Activated CD4-positive, alpha-beta memory T cell treated with anti-CD3 and anti-CD28 coated beads for 36 hours (primary cell): ENCODE results near the gene FGF18. TPM values are rescaled to one million over a fixed set of nuclear protein-coding genes. Genes with fewer than 3 reads are reported as not detected.
"Not testable (repeated sequence)": the region's sequence is repeated elsewhere in the genome, so short reads cannot be mapped to it uniquely, and the experiment has no call there.

Experiments used
- CTCF ChIA-PET: fragments of 350-600 bp; sonication (Branson Sonifier 250); formaldehyde crosslinking; loops from one replicate; lab custom pipeline; 2021; ENCODE audit warnings: antibody characterized with exemption, inconsistent platforms; lab: Charles Lee
- POLR2A ChIA-PET: fragments of 350-600 bp; sonication (Branson Sonifier 250); formaldehyde crosslinking; loops from one replicate; lab custom pipeline; 2021; ENCODE audit warnings: antibody characterized with exemption; lab: Charles Lee
- DNase-seq: peaks from one replicate; pipeline ENCODE4 v3.0.0-alpha.2; 2020
- H3K27ac Mint-ChIP-seq: one replicate; pipeline ENCODE4 v1.8.0; 2021; ENCODE audit warnings: mixed read lengths
- H3K27me3 Mint-ChIP-seq: one replicate; pipeline ENCODE4 v1.8.0; 2021; ENCODE audit warnings: mixed read lengths
- H3K36me3 Mint-ChIP-seq: one replicate; pipeline ENCODE4 v1.8.0; 2021; ENCODE audit warnings: mixed read lengths
- H3K4me1 Mint-ChIP-seq: one replicate; pipeline ENCODE4 v1.8.0; 2021; ENCODE audit warnings: low read depth, mixed read lengths
- H3K4me3 Mint-ChIP-seq: one replicate; pipeline ENCODE4 v1.8.0; 2021; ENCODE audit warnings: mild to moderate bottlenecking, mixed read lengths
- H3K9me3 Mint-ChIP-seq: one replicate; pipeline ENCODE4 v1.8.0; 2021; ENCODE audit warnings: mixed read lengths
- intact Hi-C: fragments of 100-400 bp; cut with micrococcal nuclease; formaldehyde crosslinking; loops from one replicate; pipeline ENCODE4 v1.15.1; 2023
- total RNA-seq, 2 experiments: library from RNA; stranded (reverse); gene quantifications; one replicate each; pipeline ENCODE4 v1.2.3, GENCODE V29; 2021

Gene FGF18, protein sequence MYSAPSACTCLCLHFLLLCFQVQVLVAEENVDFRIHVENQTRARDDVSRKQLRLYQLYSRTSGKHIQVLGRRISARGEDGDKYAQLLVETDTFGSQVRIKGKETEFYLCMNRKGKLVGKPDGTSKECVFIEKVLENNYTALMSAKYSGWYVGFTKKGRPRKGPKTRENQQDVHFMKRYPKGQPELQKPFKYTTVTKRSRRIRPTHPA
- total RNA-seq = under 1 TPM in 1 of 2 experiments, not detected in 1; 0.10 TPM

DNA sequence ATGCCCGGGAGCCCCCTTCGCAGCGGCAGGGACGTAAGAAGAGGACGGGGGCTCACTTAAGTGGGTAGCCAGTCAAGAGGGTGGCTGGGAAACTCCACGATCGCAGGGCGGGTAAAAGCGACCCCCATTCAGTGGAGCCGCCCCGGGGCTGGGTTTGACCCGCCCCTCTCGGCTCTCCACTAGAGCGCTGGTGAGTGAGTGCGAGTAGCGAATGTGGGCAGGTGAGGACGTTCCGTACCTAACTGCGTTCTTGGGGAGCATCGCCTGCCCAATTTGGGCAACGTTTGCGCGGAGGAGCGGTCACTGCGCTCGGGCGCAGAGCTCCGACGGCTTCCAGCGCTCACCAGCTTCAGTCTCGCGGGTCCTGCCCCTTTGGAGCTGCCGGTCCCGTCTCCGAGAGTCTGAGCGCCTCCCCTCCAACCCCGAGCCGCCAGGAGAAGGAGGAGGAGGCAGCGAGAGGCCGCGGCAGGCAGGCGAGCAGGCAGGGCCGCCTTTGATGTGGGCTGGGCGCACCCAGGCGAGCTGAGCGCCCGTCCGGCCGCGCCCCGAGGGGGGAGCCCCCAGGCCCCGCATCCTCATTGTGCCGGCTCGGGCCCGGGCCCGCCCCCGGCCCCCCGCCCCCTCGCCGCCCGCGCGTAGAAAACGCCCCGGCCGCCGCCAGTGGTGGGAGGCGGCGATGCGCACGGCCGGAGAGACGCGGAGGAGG lies at the start of gene FGF18:
TSS of gene FGF18 (plus strand) at position 666 of the 706 bp plus-strand sequence. CDS start 553 bp downstream, outside the sequence.
- Mint-ChIP-seq H3K9me3 (no peaks in the 10 kb centered on the region), H3K4me3 (peak within 1 kb of the TSS; percentile 59), H3K27ac (no peak within 1 kb of the TSS), H3K27me3 (peaks cover 14% of the 10 kb centered on the region), H3K4me1 (peaks cover 12% of the 10 kb centered on the region), H3K36me3 (peaks cover under 1% of the 10 kb centered on the region)
- intact Hi-C loops = loop anchor here (1.0 to 10.0 kb wide), 4 partner anchors 28 to 626 kb away; no protein-coding TSS in a partner anchor
- POLR2A ChIA-PET = interaction anchor here (0.7 to 1.0 kb wide), 4 partner anchors 11 to 488 kb away, joined by 3 to 7 read pairs (median 3); partner anchors contain the start of gene NPM1
- DNase-seq = peak; percentile 44
- CTCF ChIA-PET = interaction anchor here (0.7 to 3.7 kb wide), 22 partner anchors 12 to 1278 kb away, joined by 3 to 25 read pairs (median 4); partner anchors contain the start of gene FBXW11

DNA sequence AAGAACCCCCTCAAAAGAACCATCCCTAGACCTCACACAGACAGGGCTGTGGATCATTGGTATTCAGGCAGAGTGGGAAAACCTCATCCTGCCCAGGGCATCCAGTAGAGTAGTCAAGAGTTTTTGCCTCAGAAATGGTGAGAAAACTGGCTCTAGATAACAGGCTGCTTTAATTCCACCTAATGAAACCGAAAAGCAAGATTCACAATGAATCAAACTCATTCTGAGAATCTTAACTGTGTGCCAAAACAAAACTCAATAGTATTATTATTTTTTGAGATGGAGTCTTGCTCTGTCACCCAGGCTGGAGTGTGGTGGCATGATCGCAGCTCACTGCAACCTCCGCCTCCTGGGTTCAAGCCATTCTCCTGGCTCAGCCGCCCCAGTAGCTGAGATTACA lies 49.5 kb upstream of the FGF18 start:
- Mint-ChIP-seq H3K4me3 (no peak overlapping the region), H3K36me3 (no peaks in the 10 kb centered on the region), H3K9me3 (no peaks in the 10 kb centered on the region), H3K4me1 (no peaks in the 10 kb centered on the region), H3K27ac (no peak overlapping the region), H3K27me3 (peaks cover 6% of the 10 kb centered on the region)
- intact Hi-C loops = no loop called here
- DNase-seq = no peak
- ChIA-PET CTCF (interaction anchor here (0.7 kb wide), 1 partner anchor 237 kb away, joined by 3 read pairs; no protein-coding TSS in a partner anchor), POLR2A (no interaction called here)

DNA sequence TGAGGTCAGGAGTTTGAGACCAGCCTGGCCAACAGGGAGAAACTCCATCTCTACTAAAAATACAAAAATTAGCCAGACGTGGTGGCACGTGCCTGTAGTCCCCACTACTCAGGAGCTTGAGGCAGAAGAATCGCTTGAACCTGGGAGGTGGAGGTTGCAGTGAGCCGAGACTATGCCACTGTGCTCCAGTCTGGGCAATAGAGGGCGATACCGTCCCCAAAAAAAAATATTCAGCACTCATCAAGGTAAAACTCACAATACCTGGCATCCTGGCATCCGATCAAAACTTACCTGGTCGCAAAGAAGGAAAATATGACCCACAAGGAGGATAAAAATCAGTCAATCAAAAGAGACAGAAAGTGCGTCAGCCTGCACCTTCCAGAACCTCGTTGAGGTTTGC lies 48.6 kb upstream of the FGF18 start:
- H3K36me3 Mint-ChIP-seq, H3K4me3 Mint-ChIP-seq, H3K27me3 Mint-ChIP-seq, intact Hi-C loops, DNase-seq, H3K27ac Mint-ChIP-seq, H3K4me1 Mint-ChIP-seq, H3K9me3 Mint-ChIP-seq, POLR2A ChIA-PET, CTCF ChIA-PET: not testable (repeated sequence)

DNA sequence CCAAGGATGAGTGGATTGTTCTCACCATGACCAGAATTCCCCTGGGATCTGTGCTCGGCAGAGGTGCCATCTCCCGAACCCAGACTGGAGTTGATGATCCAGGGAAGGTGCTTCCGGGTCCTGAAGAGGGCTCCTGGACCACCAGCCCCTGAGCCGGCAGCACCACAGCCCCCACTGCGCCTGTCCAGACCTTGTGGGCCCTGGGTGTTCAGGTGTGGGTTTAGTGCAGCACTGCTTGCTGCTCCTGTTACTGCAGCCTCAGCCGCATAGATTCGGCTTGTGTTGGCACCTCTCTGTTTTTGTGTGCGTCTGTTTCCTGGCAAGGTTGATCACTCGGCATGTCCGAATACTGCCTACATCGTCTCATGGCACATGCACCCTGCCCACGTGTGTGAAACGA lies 48.1 kb upstream of the FGF18 start:
- no peaks in the 10 kb centered on the region for H3K4me1 Mint-ChIP-seq
- no peaks in the 10 kb centered on the region for H3K9me3 Mint-ChIP-seq
- no peak overlapping the region for H3K4me3 Mint-ChIP-seq
- ChIA-PET POLR2A (no interaction called here), CTCF (no interaction called here)
- no peak for DNase-seq
- intact Hi-C loops = no loop called here
- H3K27ac Mint-ChIP-seq = no peak overlapping the region
- H3K27me3 Mint-ChIP-seq = peaks cover 3% of the 10 kb centered on the region
- no peaks in the 10 kb centered on the region for H3K36me3 Mint-ChIP-seq

DNA sequence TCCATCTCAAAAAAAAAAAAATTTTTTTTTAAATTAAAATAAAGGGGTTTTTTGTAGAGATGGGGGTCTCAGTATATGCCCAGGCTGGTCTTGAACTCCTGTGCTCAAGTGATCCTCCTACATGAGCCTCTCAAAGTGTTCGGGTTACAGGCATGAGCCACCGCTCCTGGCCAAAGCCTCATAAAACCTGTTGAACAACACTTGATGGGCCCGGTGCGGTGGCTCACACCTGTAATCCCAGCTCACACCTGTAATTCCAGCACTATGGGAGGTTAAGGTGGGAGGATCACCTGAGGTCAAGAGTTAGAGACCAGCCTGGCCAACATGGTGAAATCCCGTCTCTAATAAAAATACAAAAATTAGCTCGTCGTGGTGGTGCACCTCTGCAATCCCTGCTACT lies 39.5 kb upstream of the FGF18 start:
- no peak for DNase-seq
- H3K9me3 Mint-ChIP-seq = no peaks in the 10 kb centered on the region
- H3K36me3 Mint-ChIP-seq = no peaks in the 10 kb centered on the region
- no peaks in the 10 kb centered on the region for H3K27me3 Mint-ChIP-seq
- ChIA-PET POLR2A (no interaction called here), CTCF (no interaction called here)
- no peaks in the 10 kb centered on the region for H3K4me1 Mint-ChIP-seq
- H3K4me3 Mint-ChIP-seq = no peak overlapping the region
- intact Hi-C loops = no loop called here
- H3K27ac Mint-ChIP-seq = no peak overlapping the region

DNA sequence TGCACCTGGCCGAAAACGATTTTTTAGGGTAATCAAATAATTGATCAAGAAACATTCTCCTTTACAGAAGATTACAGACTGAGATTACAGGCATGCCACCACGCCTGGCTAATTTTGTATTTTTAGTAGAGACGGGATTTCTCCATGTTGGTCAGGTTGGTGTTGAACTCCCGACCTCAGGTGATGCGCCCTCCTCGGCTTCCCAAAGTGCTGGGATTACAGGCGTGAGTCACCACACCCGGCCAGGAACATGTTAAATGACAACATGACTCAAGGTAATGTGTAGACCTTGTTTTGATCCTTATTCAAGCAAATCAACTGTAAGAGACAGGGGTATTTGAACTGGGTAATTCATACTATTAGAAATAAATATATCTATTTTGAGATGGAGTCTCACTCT lies 35.0 kb upstream of the FGF18 start:
- H3K27ac Mint-ChIP-seq, CTCF ChIA-PET: not testable (repeated sequence)

DNA sequence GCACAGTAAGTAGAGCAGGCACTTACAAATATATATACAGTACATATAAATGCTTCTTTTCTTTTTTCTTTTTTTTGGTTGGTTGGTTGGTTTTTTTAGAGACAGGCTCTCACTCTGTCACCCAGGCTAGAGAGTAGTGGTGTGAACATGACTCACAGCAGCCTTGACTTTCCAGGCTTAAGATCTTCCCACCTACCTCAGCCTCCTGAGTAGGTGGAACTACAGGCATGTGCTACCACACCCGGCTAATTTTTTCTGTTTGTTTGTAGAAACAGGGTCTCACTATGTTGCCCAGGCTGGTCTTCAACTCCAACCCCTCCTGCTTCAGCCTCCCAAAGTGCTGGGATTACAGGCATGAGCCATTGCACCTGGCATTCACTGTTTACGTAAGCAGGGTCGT lies 34.4 kb upstream of the FGF18 start:
- H3K27ac Mint-ChIP-seq, DNase-seq, H3K9me3 Mint-ChIP-seq, POLR2A ChIA-PET, H3K4me3 Mint-ChIP-seq, CTCF ChIA-PET, H3K27me3 Mint-ChIP-seq: not testable (repeated sequence)
- peaks cover 27% of the 10 kb centered on the region for H3K36me3 Mint-ChIP-seq
- intact Hi-C loops = loop anchor here (5.0 kb wide), 7 partner anchors 727 to 1803 kb away; partner anchors contain the start of genes DUSP1, LCP2, SPDL1 and STK10
- H3K4me1 Mint-ChIP-seq = peaks cover 17% of the 10 kb centered on the region

More for the DNA sequence above, 35.0 kb upstream of the FGF18 start:
- H3K27me3 Mint-ChIP-seq, POLR2A ChIA-PET, H3K4me3 Mint-ChIP-seq, intact Hi-C loops, DNase-seq, H3K9me3 Mint-ChIP-seq: not testable (repeated sequence)
- H3K4me1 Mint-ChIP-seq = peaks cover 12% of the 10 kb centered on the region
- H3K36me3 Mint-ChIP-seq = peaks cover 21% of the 10 kb centered on the region

DNA sequence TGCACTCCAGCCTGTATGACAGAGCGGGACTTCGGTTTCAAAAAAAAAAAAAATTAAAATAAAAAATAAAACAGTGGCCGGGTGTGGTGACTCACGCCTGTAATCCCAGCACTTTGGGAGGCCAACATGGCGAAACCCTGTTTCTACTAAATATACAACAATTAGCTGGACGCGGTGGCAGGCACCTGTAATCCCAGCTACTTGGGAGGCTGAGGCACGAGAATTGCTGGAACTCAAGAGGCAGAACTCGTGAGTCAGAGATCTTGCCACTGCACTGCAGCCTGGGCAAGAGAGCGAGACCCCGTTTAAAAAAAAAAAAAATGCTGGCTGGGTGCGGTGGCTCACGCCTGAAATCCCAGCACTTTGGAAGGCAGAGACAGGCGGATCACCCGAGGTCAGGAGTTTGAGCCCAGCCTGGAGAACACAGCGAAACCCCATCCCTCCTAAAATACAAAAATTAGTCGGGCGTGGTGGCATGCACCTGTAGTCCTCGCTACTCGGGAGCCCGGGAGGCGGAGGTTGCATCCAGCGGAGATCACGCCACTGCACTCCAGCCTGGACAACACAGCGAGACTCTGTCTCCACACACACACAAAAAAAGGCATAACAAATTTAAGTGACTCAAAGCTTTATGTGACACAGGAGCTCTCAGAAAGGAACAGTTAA lies 33.3 kb upstream of the FGF18 start:
- ChIA-PET CTCF (interaction anchor here (1.1 kb wide), 1 partner anchor 33 kb away, joined by 5 read pairs; the partner anchor contains the start of gene FGF18), POLR2A (interaction anchor here (0.8 to 1.0 kb wide), 5 partner anchors 8 to 1088 kb away, joined by 3 to 4 read pairs (median 3); partner anchors contain the start of genes FGF18 and LCP2)
- intact Hi-C loops = loop anchor here (2.0 to 5.0 kb wide), 9 partner anchors 31 to 1804 kb away; partner anchors contain the start of genes CREBRF, DUSP1, LCP2 and SPDL1
- Mint-ChIP-seq H3K27me3 (peaks cover 3% of the 10 kb centered on the region), H3K9me3 (no peaks in the 10 kb centered on the region), H3K36me3 (peaks cover 38% of the 10 kb centered on the region), H3K27ac (no peak overlapping the region), H3K4me1 (peaks cover 28% of the 10 kb centered on the region), H3K4me3 (no peak overlapping the region)
- no peak for DNase-seq

DNA sequence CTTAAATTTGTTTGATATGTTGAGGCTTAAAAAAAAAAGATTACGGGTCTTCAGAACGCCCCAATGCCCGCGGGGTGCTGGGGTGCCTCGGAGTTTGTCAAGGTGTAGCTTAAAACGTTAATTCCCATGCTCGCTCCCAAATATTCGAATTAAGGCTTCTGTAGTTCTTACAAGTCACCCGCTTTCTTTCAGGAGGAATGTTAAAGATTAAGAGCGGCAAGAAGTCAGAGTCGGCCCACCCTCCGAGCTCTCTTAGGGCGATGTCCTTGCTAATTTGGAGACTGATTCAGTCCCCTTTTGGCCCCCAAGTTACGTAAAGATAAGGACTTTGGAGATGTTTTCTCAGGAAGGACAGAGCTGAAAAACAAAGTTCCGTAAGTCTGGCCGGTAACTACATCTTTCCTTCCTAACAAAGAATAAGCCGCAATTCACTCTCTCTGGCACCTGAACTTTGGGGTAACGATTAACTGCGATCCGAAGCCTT lies 32.5 kb upstream of the FGF18 start:
- intact Hi-C loops = loop anchor here (1.0 to 5.0 kb wide), 10 partner anchors 32 to 1805 kb away; partner anchors contain the start of genes CREBRF, DUSP1, FBXW11 and LCP2
- Mint-ChIP-seq H3K27ac (peak overlapping the region; percentile 96), H3K4me3 (peak overlapping the region; percentile 93), H3K9me3 (no peaks in the 10 kb centered on the region), H3K36me3 (peaks cover 43% of the 10 kb centered on the region), H3K4me1 (peaks cover 33% of the 10 kb centered on the region), H3K27me3 (peaks cover 3% of the 10 kb centered on the region)
- ChIA-PET CTCF (interaction anchor here (1.1 kb wide), 1 partner anchor 32 kb away, joined by 5 read pairs; the partner anchor contains the start of gene FGF18), POLR2A (interaction anchor here (0.8 to 2.0 kb wide), 7 partner anchors 9 to 1089 kb away, joined by 3 to 7 read pairs (median 3); partner anchors contain the start of genes FGF18 and LCP2)
- DNase-seq = no peak

DNA sequence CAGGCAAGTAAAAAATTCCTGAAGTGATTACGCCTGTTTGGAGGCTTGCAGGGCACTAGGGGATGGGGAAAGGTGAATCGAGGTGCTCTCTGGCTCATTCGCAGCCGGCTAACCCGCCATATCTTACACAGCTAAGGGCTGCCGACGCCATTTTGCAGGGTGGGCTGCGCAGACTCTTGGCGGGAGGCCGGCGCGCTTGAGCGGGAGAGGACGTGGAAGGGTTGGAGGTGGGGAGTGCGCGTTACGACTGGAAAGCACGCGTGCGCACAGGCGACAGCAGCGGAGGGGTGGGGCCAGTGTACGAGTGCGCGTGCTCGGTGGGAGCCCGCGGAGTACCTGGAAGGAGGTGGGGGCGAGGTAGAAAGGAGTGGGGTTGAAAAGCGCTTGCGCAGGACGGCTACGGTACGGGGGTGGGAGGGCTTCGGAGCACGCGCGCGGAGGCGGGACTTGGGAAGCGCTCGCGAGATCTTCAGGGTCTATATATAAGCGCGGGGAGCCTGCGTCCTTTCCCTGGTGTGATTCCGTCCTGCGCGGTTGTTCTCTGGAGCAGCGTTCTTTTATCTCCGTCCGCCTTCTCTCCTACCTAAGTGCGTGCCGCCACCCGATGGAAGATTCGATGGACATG lies 32.0 kb upstream of the FGF18 start, which contains the start of gene NPM1:
TSS of gene NPM1 (plus strand) at position 505 of the 625 bp plus-strand sequence. CDS start at position 605, 100 bp downstream.
- peaks cover 39% of the 10 kb centered on the region for H3K4me1 Mint-ChIP-seq
- ChIA-PET CTCF (interaction anchor here (1.1 kb wide), 1 partner anchor 31 kb away, joined by 5 read pairs; the partner anchor contains the start of gene FGF18), POLR2A (interaction anchor here (0.8 to 2.6 kb wide), 9 partner anchors 9 to 1056 kb away, joined by 3 to 12 read pairs (median 4); partner anchors contain the start of genes FBXW11 and FGF18)
- intact Hi-C loops = loop anchor here (1.0 to 5.0 kb wide), 10 partner anchors 33 to 1805 kb away; partner anchors contain the start of genes CREBRF, DUSP1, FBXW11 and LCP2
- H3K9me3 Mint-ChIP-seq = no peaks in the 10 kb centered on the region
- peak within 1 kb of the TSS; percentile 93 for H3K4me3 Mint-ChIP-seq
- peak within 1 kb of the TSS; percentile 96 for H3K27ac Mint-ChIP-seq
- peak; percentile 98 for DNase-seq
- peaks cover 3% of the 10 kb centered on the region for H3K27me3 Mint-ChIP-seq
- peaks cover 45% of the 10 kb centered on the region for H3K36me3 Mint-ChIP-seq
